Epithelial cell of esophagus (primary cell): ENCODE data around the gene ZNF787.
A peak's percentile ranks its signal among the peaks of the same experiment; 100 is the strongest.

ENCODE experiments used
- DNase-seq: peaks from one replicate; pipeline ENCODE4 v3.0.0; 2010; ENCODE audit warnings: low read depth
- H3K4me3 ChIP-seq: 2 replicates; pipeline ENCODE4 v1.5.1; 2011; ENCODE audit warnings: mild to moderate bottlenecking, low read length, control low read depth
- CTCF ChIP-seq: IDR thresholded peaks from 2 replicates; pipeline ENCODE4 v1.5.1; 2011; ENCODE audit warnings: low read depth, mild to moderate bottlenecking, low read length, control low read depth, inconsistent platforms; ENCODE audit not compliant: insufficient read depth; ENCODE audit errors: missing control alignments

ZNF787 gene

GRCh38 chr19:56121180-56122167 is at the start of gene ZNF787:
TSS of gene ZNF787 (minus strand) at chr19:56121295. CDS start at chr19:56103217, 18,078 bp downstream.
- DNase-seq = peak; percentile 93
- TF ChIP-seq CTCF = no peak
- peak within 1 kb of the TSS; percentile 65 for H3K4me3 ChIP-seq

- H3K4me3 ChIP-seq = no peak overlapping the region
- peak; percentile 98 for DNase-seq
- TF ChIP-seq CTCF = no peak
Observed at GRCh38 chr19:56170261-56170660, 49.2 kb upstream of the ZNF787 start.

DNA sequence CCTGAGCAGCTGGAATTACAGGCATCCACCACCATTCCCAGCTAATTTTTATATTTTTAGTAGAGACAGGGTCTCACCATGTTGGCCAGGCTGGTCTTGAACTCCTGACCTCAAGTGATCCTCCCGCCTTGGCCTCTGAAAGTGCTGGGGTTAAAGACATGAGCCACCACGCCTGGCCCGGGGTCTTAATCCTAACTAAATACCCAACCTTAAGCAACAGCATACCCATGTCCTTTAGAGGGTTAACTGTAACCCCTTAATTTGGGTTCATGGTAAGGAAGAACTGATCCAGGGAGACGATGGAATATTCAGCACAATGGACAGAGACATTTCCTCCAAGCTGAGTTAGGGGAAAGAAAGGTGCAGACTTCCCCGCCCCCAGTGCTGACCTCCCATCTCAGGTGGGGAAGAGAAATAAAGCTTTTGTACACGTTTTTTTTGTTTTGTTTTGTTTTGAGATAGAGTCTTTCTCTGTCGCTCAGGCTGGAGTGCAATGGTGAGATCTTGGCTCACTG is 46.0 kb upstream of the ZNF787 start:
- H3K4me3 ChIP-seq = no peak overlapping the region
- peak; percentile 38 for DNase-seq
- no peak for TF ChIP-seq CTCF

- TF ChIP-seq CTCF = no peak
- no peak for DNase-seq
- no peak overlapping the region for H3K4me3 ChIP-seq
Observed at GRCh38 chr19:56163097-56163496, 42.0 kb upstream of the ZNF787 start.

- H3K4me3 ChIP-seq = no peak overlapping the region
- no peak for DNase-seq
Observed at GRCh38 chr19:56162258-56162657, 41.2 kb upstream of the ZNF787 start.

GRCh38 chr19:56161534-56161933 is 40.4 kb upstream of the ZNF787 start:
- DNase-seq = no peak
- no peak overlapping the region for H3K4me3 ChIP-seq
- no peak for TF ChIP-seq CTCF

More at GRCh38 chr19:56162258-56162657, 41.2 kb upstream of the ZNF787 start:
- no peak for TF ChIP-seq CTCF
